Activated naive CD4-positive, alpha-beta T cell treated with anti-CD3 and anti-CD28 coated beads, Interleukin-2, amount 50 U/mL, for 24 hours (primary cell): ENCODE data around the gene HYI.
"Not testable (repeated sequence)": the region's sequence is repeated elsewhere in the genome, so short reads cannot be mapped to it uniquely, and the experiment has no call there.

ENCODE experiments used
- H3K27ac Mint-ChIP-seq: one replicate; pipeline ENCODE4 v1.8.0; 2021; ENCODE audit warnings: mild to moderate bottlenecking, mixed read lengths
- H3K27me3 Mint-ChIP-seq: one replicate; pipeline ENCODE4 v1.8.0; 2021; ENCODE audit warnings: mixed read lengths
- H3K36me3 Mint-ChIP-seq: one replicate; pipeline ENCODE4 v1.8.0; 2021; ENCODE audit warnings: mixed read lengths
- H3K4me1 Mint-ChIP-seq: one replicate; pipeline ENCODE4 v1.8.0; 2021; ENCODE audit warnings: mixed read lengths
- H3K4me3 Mint-ChIP-seq: one replicate; pipeline ENCODE4 v1.8.0; 2021; ENCODE audit warnings: mild to moderate bottlenecking, mixed read lengths
- H3K9me3 Mint-ChIP-seq: one replicate; pipeline ENCODE4 v1.8.0; 2021; ENCODE audit warnings: mixed read lengths

Gene HYI

GRCh38 chr1:43427524-43427923, 26.2 kb downstream of the HYI start:
- H3K4me3 Mint-ChIP-seq: no peak overlapping the region
- no peak overlapping the region for H3K27ac Mint-ChIP-seq
- H3K36me3 Mint-ChIP-seq: peaks cover 9% of the 10 kb centered on the region
- H3K4me1 Mint-ChIP-seq: peaks cover 6% of the 10 kb centered on the region
- H3K27me3 Mint-ChIP-seq: no peaks in the 10 kb centered on the region
- H3K9me3 Mint-ChIP-seq: no peaks in the 10 kb centered on the region

- H3K27ac Mint-ChIP-seq: no peak overlapping the region
- H3K27me3 Mint-ChIP-seq: no peaks in the 10 kb centered on the region
- peaks cover 9% of the 10 kb centered on the region for H3K36me3 Mint-ChIP-seq
- H3K9me3 Mint-ChIP-seq: no peaks in the 10 kb centered on the region
- H3K4me1 Mint-ChIP-seq: peaks cover 6% of the 10 kb centered on the region
- no peak overlapping the region for H3K4me3 Mint-ChIP-seq
Measured at GRCh38 chr1:43426221-43426620, 27.5 kb downstream of the HYI start.

GRCh38 chr1:43425045-43425444, 28.7 kb downstream of the HYI start:
- no peak overlapping the region for H3K27ac Mint-ChIP-seq
- H3K9me3 Mint-ChIP-seq: no peaks in the 10 kb centered on the region
- peaks cover 6% of the 10 kb centered on the region for H3K4me1 Mint-ChIP-seq
- no peak overlapping the region for H3K4me3 Mint-ChIP-seq
- H3K27me3 Mint-ChIP-seq: no peaks in the 10 kb centered on the region
- H3K36me3 Mint-ChIP-seq: peaks cover 11% of the 10 kb centered on the region

GRCh38 chr1:43423672-43424550, 29.8 kb downstream of the HYI start:
- no peak overlapping the region for H3K4me3 Mint-ChIP-seq
- H3K36me3 Mint-ChIP-seq: peaks cover 11% of the 10 kb centered on the region
- H3K9me3 Mint-ChIP-seq: no peaks in the 10 kb centered on the region
- H3K27ac Mint-ChIP-seq: peak overlapping the region; percentile 19
- H3K4me1 Mint-ChIP-seq: peaks cover 6% of the 10 kb centered on the region
- no peaks in the 10 kb centered on the region for H3K27me3 Mint-ChIP-seq

- H3K9me3 Mint-ChIP-seq: no peaks in the 10 kb centered on the region
- peaks cover 10% of the 10 kb centered on the region for H3K36me3 Mint-ChIP-seq
- H3K4me3 Mint-ChIP-seq: no peak overlapping the region
- no peaks in the 10 kb centered on the region for H3K27me3 Mint-ChIP-seq
- peak overlapping the region; percentile 65 for H3K27ac Mint-ChIP-seq
- H3K4me1 Mint-ChIP-seq: peaks cover 6% of the 10 kb centered on the region
Measured at GRCh38 chr1:43422995-43423671, 30.6 kb downstream of the HYI start.

GRCh38 chr1:43421976-43422750, 31.6 kb downstream of the HYI start:
- Mint-ChIP-seq H3K36me3 (peaks cover 9% of the 10 kb centered on the region), H3K27ac (peak overlapping the region; percentile 85), H3K27me3 (no peaks in the 10 kb centered on the region), H3K4me3 (no peak overlapping the region), H3K9me3 (no peaks in the 10 kb centered on the region), H3K4me1 (peaks cover 6% of the 10 kb centered on the region)

GRCh38 chr1:43421396-43421795, 32.3 kb downstream of the HYI start:
- peaks cover 8% of the 10 kb centered on the region for H3K36me3 Mint-ChIP-seq
- no peak overlapping the region for H3K4me3 Mint-ChIP-seq
- H3K4me1 Mint-ChIP-seq: peaks cover 6% of the 10 kb centered on the region

GRCh38 chr1:43420874-43421273, 32.9 kb downstream of the HYI start:
- Mint-ChIP-seq H3K27ac (no peak overlapping the region), H3K4me3 (no peak overlapping the region), H3K4me1 (peaks cover 6% of the 10 kb centered on the region), H3K36me3 (peaks cover 8% of the 10 kb centered on the region), H3K27me3 (no peaks in the 10 kb centered on the region), H3K9me3 (no peaks in the 10 kb centered on the region)

More at GRCh38 chr1:43421396-43421795, 32.3 kb downstream of the HYI start:
- H3K27ac Mint-ChIP-seq: no peak overlapping the region
- no peaks in the 10 kb centered on the region for H3K27me3 Mint-ChIP-seq
- H3K9me3 Mint-ChIP-seq: no peaks in the 10 kb centered on the region

GRCh38 chr1:43419627-43420425, 33.9 kb downstream of the HYI start:
- peaks cover 9% of the 10 kb centered on the region for H3K36me3 Mint-ChIP-seq
- no peaks in the 10 kb centered on the region for H3K27me3 Mint-ChIP-seq
- H3K9me3 Mint-ChIP-seq: no peaks in the 10 kb centered on the region
- no peak overlapping the region for H3K27ac Mint-ChIP-seq
- H3K4me3 Mint-ChIP-seq: no peak overlapping the region
- H3K4me1 Mint-ChIP-seq: peaks cover 6% of the 10 kb centered on the region

GRCh38 chr1:43418858-43419257, 34.9 kb downstream of the HYI start:
- Mint-ChIP-seq H3K36me3 (peaks cover 9% of the 10 kb centered on the region), H3K9me3 (no peaks in the 10 kb centered on the region)

GRCh38 chr1:43415901-43416300, 37.8 kb downstream of the HYI start:
- peaks cover 3% of the 10 kb centered on the region for H3K36me3 Mint-ChIP-seq
- no peak overlapping the region for H3K4me3 Mint-ChIP-seq
- no peak overlapping the region for H3K27ac Mint-ChIP-seq
- no peaks in the 10 kb centered on the region for H3K27me3 Mint-ChIP-seq
- H3K9me3 Mint-ChIP-seq: no peaks in the 10 kb centered on the region
- no peaks in the 10 kb centered on the region for H3K4me1 Mint-ChIP-seq

More at GRCh38 chr1:43418858-43419257, 34.9 kb downstream of the HYI start:
- peaks cover 6% of the 10 kb centered on the region for H3K4me1 Mint-ChIP-seq
- H3K4me3 Mint-ChIP-seq: no peak overlapping the region
- H3K27me3 Mint-ChIP-seq: no peaks in the 10 kb centered on the region
- H3K27ac Mint-ChIP-seq: no peak overlapping the region

- Mint-ChIP-seq H3K4me1 (no peaks in the 10 kb centered on the region), H3K27me3 (no peaks in the 10 kb centered on the region), H3K27ac (no peak overlapping the region)
Measured at GRCh38 chr1:43414634-43415223, 39.0 kb downstream of the HYI start.

GRCh38 chr1:43413426-43413825, 40.3 kb downstream of the HYI start:
- not testable (repeated sequence) for H3K9me3 Mint-ChIP-seq, H3K4me1 Mint-ChIP-seq, H3K27me3 Mint-ChIP-seq, H3K36me3 Mint-ChIP-seq, H3K4me3 Mint-ChIP-seq, H3K27ac Mint-ChIP-seq

More at GRCh38 chr1:43414634-43415223, 39.0 kb downstream of the HYI start:
- H3K9me3 Mint-ChIP-seq: no peaks in the 10 kb centered on the region
- H3K4me3 Mint-ChIP-seq: no peak overlapping the region
- peaks cover 2% of the 10 kb centered on the region for H3K36me3 Mint-ChIP-seq

- H3K27me3 Mint-ChIP-seq: no peaks in the 10 kb centered on the region
- H3K4me1 Mint-ChIP-seq: no peaks in the 10 kb centered on the region
- H3K4me3 Mint-ChIP-seq: no peak overlapping the region
- no peaks in the 10 kb centered on the region for H3K9me3 Mint-ChIP-seq
- peaks cover 17% of the 10 kb centered on the region for H3K36me3 Mint-ChIP-seq
- no peak overlapping the region for H3K27ac Mint-ChIP-seq
Measured at GRCh38 chr1:43410571-43410970, 43.2 kb downstream of the HYI start.

- H3K4me1 Mint-ChIP-seq: peaks cover 13% of the 10 kb centered on the region
- H3K9me3 Mint-ChIP-seq: no peaks in the 10 kb centered on the region
- H3K27ac Mint-ChIP-seq: no peak overlapping the region
- no peaks in the 10 kb centered on the region for H3K27me3 Mint-ChIP-seq
- H3K36me3 Mint-ChIP-seq: peaks cover 23% of the 10 kb centered on the region
- H3K4me3 Mint-ChIP-seq: no peak overlapping the region
Measured at GRCh38 chr1:43405876-43406234, 47.9 kb downstream of the HYI start.
